H7 (cell line): ENCODE results near the gene NOL4L. TPM values are rescaled to one million over a fixed set of nuclear protein-coding genes. Genes with fewer than 3 reads are reported as not detected.
A peak's percentile ranks its signal among the peaks of the same experiment; 100 is the strongest.
"Not testable (repeated sequence)": the region's sequence is repeated elsewhere in the genome, so short reads cannot be mapped to it uniquely, and the experiment has no call there.

Experiments
- DNase-seq: peaks from one replicate; pipeline ENCODE4 v3.0.0; 2012
- H3K27me3 ChIP-seq: 2 replicates; pipeline ENCODE4 v1.6.0; 2011; ENCODE audit warnings: mild to moderate bottlenecking, low read length; ENCODE audit not compliant: control insufficient read depth, insufficient read depth
- H3K36me3 ChIP-seq: replicated peaks from 2 replicates; pipeline ENCODE4 v1.5.1; 2011; ENCODE audit warnings: low read length; ENCODE audit not compliant: control insufficient read depth, insufficient read depth
- H3K4me3 ChIP-seq: 2 replicates; pipeline ENCODE4 v1.5.1; 2011; ENCODE audit warnings: low read depth, mild to moderate bottlenecking, control low read depth, low read length, moderate library complexity; ENCODE audit not compliant: insufficient read depth
- total RNA-seq: library from RNA; depleted of rRNA; stranded (reverse); fragments of >200 nt; shearing (Covaris generic); gene quantifications from 2 replicates; pipeline ENCODE4 v1.2.3, GENCODE V29; 2014

The NOL4L gene
- total RNA-seq, 1 experiment from 2014 or later: 26.6 TPM

GRCh38 chr20:32508775-32509119, 76.4 kb downstream of the NOL4L start:
- no peaks in the 10 kb centered on the region for H3K36me3 ChIP-seq
- no peaks in the 10 kb centered on the region for H3K27me3 ChIP-seq
- H3K4me3 ChIP-seq: no peak overlapping the region
- peak; percentile 22 for DNase-seq

- Histone ChIP-seq H3K4me3 (no peak overlapping the region), H3K27me3 (no peaks in the 10 kb centered on the region), H3K36me3 (no peaks in the 10 kb centered on the region)
- peak; percentile 25 for DNase-seq
Measured at GRCh38 chr20:32507998-32508774, 76.9 kb downstream of the NOL4L start.

- peak; percentile 51 for DNase-seq
- Histone ChIP-seq H3K4me3 (no peak overlapping the region), H3K36me3 (no peaks in the 10 kb centered on the region), H3K27me3 (no peaks in the 10 kb centered on the region)
Measured at GRCh38 chr20:32506721-32507120, 78.4 kb downstream of the NOL4L start.

- Histone ChIP-seq H3K36me3 (no peaks in the 10 kb centered on the region), H3K4me3 (no peak overlapping the region), H3K27me3 (no peaks in the 10 kb centered on the region)
- no peak for DNase-seq
Measured at GRCh38 chr20:32505723-32506473, 79.2 kb downstream of the NOL4L start.

- H3K27me3 ChIP-seq: no peaks in the 10 kb centered on the region
- no peaks in the 10 kb centered on the region for H3K36me3 ChIP-seq
- H3K4me3 ChIP-seq: no peak overlapping the region
- peak; percentile 3 for DNase-seq
Measured at GRCh38 chr20:32501709-32502108, 83.4 kb downstream of the NOL4L start.

GRCh38 chr20:32497589-32498224, 87.4 kb downstream of the NOL4L start:
- Histone ChIP-seq H3K27me3 (no peaks in the 10 kb centered on the region), H3K4me3 (no peak overlapping the region), H3K36me3 (no peaks in the 10 kb centered on the region)
- peak; percentile 55 for DNase-seq

GRCh38 chr20:32496811-32497533, 88.2 kb downstream of the NOL4L start:
- no peak overlapping the region for H3K4me3 ChIP-seq
- H3K27me3 ChIP-seq: no peaks in the 10 kb centered on the region
- H3K36me3 ChIP-seq: no peaks in the 10 kb centered on the region
- DNase-seq: peak; percentile 29

- no peak overlapping the region for H3K4me3 ChIP-seq
- H3K27me3 ChIP-seq: no peaks in the 10 kb centered on the region
- peak; percentile 17 for DNase-seq
- H3K36me3 ChIP-seq: no peaks in the 10 kb centered on the region
Measured at GRCh38 chr20:32495949-32496348, 89.2 kb downstream of the NOL4L start.

GRCh38 chr20:32495217-32495565, 89.9 kb downstream of the NOL4L start:
- peak; percentile 36 for DNase-seq
- H3K36me3 ChIP-seq: no peaks in the 10 kb centered on the region
- no peaks in the 10 kb centered on the region for H3K27me3 ChIP-seq
- H3K4me3 ChIP-seq: no peak overlapping the region

GRCh38 chr20:32494483-32495216, 90.5 kb downstream of the NOL4L start:
- H3K36me3 ChIP-seq: no peaks in the 10 kb centered on the region
- no peaks in the 10 kb centered on the region for H3K27me3 ChIP-seq
- no peak overlapping the region for H3K4me3 ChIP-seq
- DNase-seq: peak; percentile 9

GRCh38 chr20:32493356-32493755, 91.8 kb downstream of the NOL4L start:
- no peak overlapping the region for H3K4me3 ChIP-seq
- H3K27me3 ChIP-seq: no peaks in the 10 kb centered on the region
- DNase-seq: peak; percentile 7
- H3K36me3 ChIP-seq: no peaks in the 10 kb centered on the region

- H3K4me3 ChIP-seq, H3K36me3 ChIP-seq, H3K27me3 ChIP-seq, DNase-seq: not testable (repeated sequence)
Measured at GRCh38 chr20:32491764-32492151, 93.4 kb downstream of the NOL4L start.

- peak; percentile 15 for DNase-seq
- no peaks in the 10 kb centered on the region for H3K36me3 ChIP-seq
- no peaks in the 10 kb centered on the region for H3K27me3 ChIP-seq
- H3K4me3 ChIP-seq: no peak overlapping the region
Measured at GRCh38 chr20:32490942-32491763, 94.0 kb downstream of the NOL4L start.
